GM12878 (cell line): ENCODE measurements around the gene LSM14A. TPM values are rescaled to one million over a fixed set of nuclear protein-coding genes. Genes with fewer than 3 reads are reported as not detected.

Experiments used
- CREB1 ChIP-seq: IDR thresholded peaks from 2 replicates; pipeline ENCODE4 v1.6.1; 2012; ENCODE audit warnings: low read depth, mild to moderate bottlenecking, inconsistent platforms
- PAX8 ChIP-seq: fragments of 450-650 bp; IDR thresholded peaks from 2 replicates; pipeline ENCODE4 v1.6.1; 2017; ENCODE audit warnings: mild to moderate bottlenecking, moderate library complexity
- POU2F2 ChIP-seq: IDR thresholded peaks from 3 replicates; pipeline ENCODE4 v1.6.1; 2011; ENCODE audit warnings: low read depth, mild to moderate bottlenecking, low read length, borderline replicate concordance
- SIN3A ChIP-seq: IDR thresholded peaks from 2 replicates; pipeline ENCODE4 v1.6.1; 2012; ENCODE audit warnings: low read depth, low read length, improper control_type of control experiment
- polyA plus RNA-seq, 11 experiments: library from polyadenylated mRNA; depleted of rRNA in 4 of 11; unstranded in 6 of 11; stranded (reverse) in 5 of 11; fragments of >200 nt; fragmentation: Nextera tagmentation in 4 of 11; fragmentation: Illumina TruSeq in 1 of 11; extraction: Ambion mirVana in 4 of 11; extraction: Trizol in 1 of 11; gene quantifications; 1 replicate in 1 of 11; 2 replicates in 10 of 11; pipeline versions ENCODE4 v1.2.1 to v1.2.3, GENCODE V29; 2011 to 2016; ENCODE audit warnings: inconsistent platforms in 2 of 11, missing spikeins in 2 of 11, low read depth in 1 of 11
- total RNA-seq, 4 experiments: library from RNA; depleted of rRNA in 3 of 4; stranded (reverse); fragments of >200 nt in 3 of 4; fragmentation: Illumina TruSeq in 1 of 4; extraction: Trizol in 1 of 4; gene quantifications; 2 replicates each; pipeline versions ENCODE4 v1.2.1 to v1.2.3, GENCODE V29; 2013 to 2021
- TF ChIP-seq, protein P1 (sequence below): IDR thresholded peaks from 2 replicates; pipeline ENCODE4 v1.6.1; 2012; ENCODE audit warnings: mild to moderate bottlenecking, low read depth, low read length
- TF ChIP-seq, protein P2 (sequence below): fragments of 450-650 bp; IDR thresholded peaks from 2 replicates; pipeline ENCODE4 v1.6.1; 2017; ENCODE audit warnings: antibody characterized with exemption, mild to moderate bottlenecking, moderate library complexity
- TF ChIP-seq, protein P3 (sequence below): IDR thresholded peaks from 2 replicates; pipeline ENCODE4 v1.6.1; 2012; ENCODE audit warnings: low read depth, low read length, improper control_type of control experiment
- TF ChIP-seq, protein P4 (sequence below): IDR thresholded peaks from 2 replicates; pipeline ENCODE4 v1.6.1; 2012; ENCODE audit warnings: low read depth, low read length, improper control_type of control experiment
- TF ChIP-seq, protein P5 (sequence below): fragments of 450-650 bp; IDR thresholded peaks from 2 replicates; pipeline ENCODE4 v1.6.1; 2018; ENCODE audit warnings: mild to moderate bottlenecking, low read depth, moderate library complexity; ENCODE audit not compliant: partially characterized antibody

Gene LSM14A
- total and polyA plus RNA-seq, 10 of the 15 experiments (the other 5 are each of a cell fraction or from before 2014, with no cell fraction given) = 21.9 to 193 (median 89.4) TPM

DNA sequence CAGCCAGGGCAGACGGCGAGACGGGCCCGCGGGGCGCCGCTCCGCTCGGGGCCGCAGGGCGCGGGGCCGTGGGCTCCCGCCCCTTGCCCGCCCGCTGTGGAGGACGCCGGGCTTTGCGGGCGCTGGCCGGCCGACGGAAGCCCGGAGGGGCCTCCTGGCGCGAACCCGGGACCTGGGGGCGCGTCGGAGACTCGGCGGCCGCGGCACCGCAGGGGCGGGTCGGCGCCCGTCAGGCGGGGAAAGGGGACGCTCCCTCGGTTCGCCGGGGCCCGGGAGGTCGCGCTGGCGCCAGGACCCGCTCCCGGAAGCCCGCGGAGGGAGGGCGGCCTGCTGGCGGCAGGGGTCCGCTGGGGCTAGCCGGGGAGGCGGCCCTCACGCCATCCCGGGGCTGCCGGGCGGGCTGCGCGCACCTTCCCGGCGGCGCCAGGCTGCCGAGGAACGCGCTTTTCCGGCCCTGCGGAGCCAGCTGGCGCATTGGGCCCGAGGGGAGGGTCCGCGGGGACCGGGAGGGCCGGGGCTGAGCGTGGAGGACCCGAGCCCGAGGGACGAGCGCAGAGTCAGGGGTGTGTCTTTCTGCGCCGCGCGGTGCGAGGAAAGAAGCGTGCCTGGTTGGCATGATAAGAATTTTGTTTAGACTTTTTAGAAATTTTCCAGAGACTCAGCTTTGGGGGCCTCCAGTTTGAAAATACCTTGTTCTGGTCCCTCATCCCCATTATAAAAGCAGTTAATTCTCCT is 82.6 kb downstream of the LSM14A start (continued):
- TF ChIP-seq, protein P1, sequence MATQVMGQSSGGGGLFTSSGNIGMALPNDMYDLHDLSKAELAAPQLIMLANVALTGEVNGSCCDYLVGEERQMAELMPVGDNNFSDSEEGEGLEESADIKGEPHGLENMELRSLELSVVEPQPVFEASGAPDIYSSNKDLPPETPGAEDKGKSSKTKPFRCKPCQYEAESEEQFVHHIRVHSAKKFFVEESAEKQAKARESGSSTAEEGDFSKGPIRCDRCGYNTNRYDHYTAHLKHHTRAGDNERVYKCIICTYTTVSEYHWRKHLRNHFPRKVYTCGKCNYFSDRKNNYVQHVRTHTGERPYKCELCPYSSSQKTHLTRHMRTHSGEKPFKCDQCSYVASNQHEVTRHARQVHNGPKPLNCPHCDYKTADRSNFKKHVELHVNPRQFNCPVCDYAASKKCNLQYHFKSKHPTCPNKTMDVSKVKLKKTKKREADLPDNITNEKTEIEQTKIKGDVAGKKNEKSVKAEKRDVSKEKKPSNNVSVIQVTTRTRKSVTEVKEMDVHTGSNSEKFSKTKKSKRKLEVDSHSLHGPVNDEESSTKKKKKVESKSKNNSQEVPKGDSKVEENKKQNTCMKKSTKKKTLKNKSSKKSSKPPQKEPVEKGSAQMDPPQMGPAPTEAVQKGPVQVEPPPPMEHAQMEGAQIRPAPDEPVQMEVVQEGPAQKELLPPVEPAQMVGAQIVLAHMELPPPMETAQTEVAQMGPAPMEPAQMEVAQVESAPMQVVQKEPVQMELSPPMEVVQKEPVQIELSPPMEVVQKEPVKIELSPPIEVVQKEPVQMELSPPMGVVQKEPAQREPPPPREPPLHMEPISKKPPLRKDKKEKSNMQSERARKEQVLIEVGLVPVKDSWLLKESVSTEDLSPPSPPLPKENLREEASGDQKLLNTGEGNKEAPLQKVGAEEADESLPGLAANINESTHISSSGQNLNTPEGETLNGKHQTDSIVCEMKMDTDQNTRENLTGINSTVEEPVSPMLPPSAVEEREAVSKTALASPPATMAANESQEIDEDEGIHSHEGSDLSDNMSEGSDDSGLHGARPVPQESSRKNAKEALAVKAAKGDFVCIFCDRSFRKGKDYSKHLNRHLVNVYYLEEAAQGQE = no peak
- TF ChIP-seq, protein P2, sequence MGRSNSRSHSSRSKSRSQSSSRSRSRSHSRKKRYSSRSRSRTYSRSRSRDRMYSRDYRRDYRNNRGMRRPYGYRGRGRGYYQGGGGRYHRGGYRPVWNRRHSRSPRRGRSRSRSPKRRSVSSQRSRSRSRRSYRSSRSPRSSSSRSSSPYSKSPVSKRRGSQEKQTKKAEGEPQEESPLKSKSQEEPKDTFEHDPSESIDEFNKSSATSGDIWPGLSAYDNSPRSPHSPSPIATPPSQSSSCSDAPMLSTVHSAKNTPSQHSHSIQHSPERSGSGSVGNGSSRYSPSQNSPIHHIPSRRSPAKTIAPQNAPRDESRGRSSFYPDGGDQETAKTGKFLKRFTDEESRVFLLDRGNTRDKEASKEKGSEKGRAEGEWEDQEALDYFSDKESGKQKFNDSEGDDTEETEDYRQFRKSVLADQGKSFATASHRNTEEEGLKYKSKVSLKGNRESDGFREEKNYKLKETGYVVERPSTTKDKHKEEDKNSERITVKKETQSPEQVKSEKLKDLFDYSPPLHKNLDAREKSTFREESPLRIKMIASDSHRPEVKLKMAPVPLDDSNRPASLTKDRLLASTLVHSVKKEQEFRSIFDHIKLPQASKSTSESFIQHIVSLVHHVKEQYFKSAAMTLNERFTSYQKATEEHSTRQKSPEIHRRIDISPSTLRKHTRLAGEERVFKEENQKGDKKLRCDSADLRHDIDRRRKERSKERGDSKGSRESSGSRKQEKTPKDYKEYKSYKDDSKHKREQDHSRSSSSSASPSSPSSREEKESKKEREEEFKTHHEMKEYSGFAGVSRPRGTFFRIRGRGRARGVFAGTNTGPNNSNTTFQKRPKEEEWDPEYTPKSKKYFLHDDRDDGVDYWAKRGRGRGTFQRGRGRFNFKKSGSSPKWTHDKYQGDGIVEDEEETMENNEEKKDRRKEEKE = no peak
- TF ChIP-seq POU2F2 (no peak), PAX8 (no peak), CREB1 (no peak), SIN3A (no peak)
- TF ChIP-seq, protein P3, sequence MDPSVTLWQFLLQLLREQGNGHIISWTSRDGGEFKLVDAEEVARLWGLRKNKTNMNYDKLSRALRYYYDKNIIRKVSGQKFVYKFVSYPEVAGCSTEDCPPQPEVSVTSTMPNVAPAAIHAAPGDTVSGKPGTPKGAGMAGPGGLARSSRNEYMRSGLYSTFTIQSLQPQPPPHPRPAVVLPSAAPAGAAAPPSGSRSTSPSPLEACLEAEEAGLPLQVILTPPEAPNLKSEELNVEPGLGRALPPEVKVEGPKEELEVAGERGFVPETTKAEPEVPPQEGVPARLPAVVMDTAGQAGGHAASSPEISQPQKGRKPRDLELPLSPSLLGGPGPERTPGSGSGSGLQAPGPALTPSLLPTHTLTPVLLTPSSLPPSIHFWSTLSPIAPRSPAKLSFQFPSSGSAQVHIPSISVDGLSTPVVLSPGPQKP = no peak
- TF ChIP-seq, protein P4, sequence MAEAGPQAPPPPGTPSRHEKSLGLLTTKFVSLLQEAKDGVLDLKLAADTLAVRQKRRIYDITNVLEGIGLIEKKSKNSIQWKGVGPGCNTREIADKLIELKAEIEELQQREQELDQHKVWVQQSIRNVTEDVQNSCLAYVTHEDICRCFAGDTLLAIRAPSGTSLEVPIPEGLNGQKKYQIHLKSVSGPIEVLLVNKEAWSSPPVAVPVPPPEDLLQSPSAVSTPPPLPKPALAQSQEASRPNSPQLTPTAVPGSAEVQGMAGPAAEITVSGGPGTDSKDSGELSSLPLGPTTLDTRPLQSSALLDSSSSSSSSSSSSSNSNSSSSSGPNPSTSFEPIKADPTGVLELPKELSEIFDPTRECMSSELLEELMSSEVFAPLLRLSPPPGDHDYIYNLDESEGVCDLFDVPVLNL = no peak
- TF ChIP-seq, protein P5, sequence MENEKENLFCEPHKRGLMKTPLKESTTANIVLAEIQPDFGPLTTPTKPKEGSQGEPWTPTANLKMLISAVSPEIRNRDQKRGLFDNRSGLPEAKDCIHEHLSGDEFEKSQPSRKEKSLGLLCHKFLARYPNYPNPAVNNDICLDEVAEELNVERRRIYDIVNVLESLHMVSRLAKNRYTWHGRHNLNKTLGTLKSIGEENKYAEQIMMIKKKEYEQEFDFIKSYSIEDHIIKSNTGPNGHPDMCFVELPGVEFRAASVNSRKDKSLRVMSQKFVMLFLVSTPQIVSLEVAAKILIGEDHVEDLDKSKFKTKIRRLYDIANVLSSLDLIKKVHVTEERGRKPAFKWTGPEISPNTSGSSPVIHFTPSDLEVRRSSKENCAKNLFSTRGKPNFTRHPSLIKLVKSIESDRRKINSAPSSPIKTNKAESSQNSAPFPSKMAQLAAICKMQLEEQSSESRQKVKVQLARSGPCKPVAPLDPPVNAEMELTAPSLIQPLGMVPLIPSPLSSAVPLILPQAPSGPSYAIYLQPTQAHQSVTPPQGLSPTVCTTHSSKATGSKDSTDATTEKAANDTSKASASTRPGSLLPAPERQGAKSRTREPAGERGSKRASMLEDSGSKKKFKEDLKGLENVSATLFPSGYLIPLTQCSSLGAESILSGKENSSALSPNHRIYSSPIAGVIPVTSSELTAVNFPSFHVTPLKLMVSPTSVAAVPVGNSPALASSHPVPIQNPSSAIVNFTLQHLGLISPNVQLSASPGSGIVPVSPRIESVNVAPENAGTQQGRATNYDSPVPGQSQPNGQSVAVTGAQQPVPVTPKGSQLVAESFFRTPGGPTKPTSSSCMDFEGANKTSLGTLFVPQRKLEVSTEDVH = no peak
